ENCODE data around the gene TNFAIP8L1.

Gene TNFAIP8L1

DNA sequence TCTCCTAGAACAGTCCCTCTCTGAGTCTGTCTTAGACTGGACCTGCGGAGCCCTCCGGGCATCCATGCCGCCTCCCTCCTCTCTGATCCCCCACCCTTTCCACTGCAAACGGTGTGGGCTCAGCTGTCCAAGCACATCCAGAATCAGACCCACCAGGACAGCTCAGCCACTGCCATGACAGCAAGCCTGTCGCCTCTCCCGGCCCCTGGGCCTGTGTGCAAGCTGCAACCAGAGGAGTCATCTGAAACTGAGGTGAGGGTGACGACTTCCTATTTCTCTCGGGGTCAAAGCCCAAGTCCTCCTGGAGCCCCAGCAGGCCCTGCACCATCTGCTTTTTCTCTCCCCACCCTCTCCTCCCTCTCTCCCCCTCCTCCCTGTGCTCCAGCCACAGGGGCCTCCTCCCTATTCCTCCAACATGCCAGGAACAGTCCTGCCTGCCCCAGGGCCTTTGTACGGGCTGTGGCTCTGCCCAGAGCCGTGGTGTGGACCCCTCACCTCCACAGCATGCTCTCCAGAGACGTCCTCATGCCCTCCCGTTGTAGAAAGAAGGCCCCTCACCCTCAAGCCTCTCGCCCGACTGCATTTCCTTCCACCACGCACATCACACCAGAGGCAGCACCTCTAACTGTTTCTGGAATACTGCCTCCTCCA is 54.3 kb downstream of the TNFAIP8L1 start:
- TF ChIP-seq, protein P1, sequence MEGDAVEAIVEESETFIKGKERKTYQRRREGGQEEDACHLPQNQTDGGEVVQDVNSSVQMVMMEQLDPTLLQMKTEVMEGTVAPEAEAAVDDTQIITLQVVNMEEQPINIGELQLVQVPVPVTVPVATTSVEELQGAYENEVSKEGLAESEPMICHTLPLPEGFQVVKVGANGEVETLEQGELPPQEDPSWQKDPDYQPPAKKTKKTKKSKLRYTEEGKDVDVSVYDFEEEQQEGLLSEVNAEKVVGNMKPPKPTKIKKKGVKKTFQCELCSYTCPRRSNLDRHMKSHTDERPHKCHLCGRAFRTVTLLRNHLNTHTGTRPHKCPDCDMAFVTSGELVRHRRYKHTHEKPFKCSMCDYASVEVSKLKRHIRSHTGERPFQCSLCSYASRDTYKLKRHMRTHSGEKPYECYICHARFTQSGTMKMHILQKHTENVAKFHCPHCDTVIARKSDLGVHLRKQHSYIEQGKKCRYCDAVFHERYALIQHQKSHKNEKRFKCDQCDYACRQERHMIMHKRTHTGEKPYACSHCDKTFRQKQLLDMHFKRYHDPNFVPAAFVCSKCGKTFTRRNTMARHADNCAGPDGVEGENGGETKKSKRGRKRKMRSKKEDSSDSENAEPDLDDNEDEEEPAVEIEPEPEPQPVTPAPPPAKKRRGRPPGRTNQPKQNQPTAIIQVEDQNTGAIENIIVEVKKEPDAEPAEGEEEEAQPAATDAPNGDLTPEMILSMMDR (IDR thresholded peaks at IDR 0.05; ENCODE audit: insufficient read depth, missing control alignments) = no peak
- FAIRE-seq = no peak
- DNase-seq (ENCODE audit: insufficient read length, low spot score) = no peak

DNA sequence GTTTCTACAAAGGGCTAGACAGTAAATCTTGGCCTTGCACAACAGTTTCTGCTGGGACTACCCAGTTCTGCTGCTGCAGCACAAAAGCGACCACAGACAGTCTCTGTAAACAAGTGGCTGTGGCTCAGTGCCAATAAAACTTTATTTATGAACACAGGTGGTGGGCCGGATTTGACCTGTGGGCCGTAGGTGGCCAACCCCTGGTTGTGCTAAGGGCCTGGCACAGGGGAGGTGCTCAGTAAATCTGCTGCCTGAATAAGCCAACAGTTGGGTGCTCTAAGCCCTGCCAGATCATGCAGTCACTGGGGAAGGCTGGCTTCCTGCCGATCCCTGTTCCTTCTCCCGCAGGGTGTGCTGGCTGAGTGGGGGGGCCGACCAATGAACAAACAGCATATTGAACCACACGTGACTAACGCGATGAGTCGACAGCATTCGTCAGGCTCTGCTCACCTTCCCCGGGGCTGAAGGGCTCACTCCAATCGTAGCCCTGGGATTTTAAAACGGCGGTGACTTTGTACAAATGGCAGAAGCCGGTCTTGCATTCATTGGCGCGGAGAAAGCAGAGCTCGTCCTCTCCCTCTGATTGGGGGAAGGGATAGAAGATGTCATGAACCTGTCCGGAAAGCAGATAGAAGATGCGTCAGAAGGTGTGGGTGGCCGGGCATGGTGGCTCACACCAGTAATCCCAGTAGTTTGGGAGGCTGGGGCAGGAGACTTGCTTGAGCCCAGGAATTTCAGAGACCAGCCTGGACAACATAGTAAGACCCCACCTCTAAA is 55.1 kb downstream of the TNFAIP8L1 start:
- FAIRE-seq = no peak
- no peak for DNase-seq (ENCODE audit: insufficient read length, low spot score)

DNA sequence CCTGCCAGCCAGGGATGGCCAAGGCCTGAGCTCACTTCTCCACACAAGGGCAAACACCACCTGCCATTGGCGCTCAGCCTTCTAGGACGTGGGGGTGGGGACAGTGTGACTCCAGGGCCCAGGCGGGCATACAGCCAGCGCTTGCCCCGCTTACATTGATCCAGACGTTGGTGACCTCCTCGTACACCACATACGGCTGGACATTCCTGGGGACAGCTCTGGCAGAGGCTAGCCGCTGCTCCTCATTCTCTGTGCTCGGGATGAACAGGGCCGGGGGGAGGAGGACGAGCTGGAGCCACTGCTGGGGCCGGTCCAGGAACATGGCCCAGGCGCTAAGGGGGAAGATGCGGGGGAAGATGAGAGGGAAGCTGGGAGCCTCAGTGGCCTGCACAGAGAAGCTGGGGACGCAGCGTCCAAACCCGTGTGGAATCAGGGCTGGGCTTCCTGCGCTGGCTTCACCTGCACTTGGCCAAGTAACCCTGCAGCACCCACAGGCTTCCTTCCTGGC is 56.0 kb downstream of the TNFAIP8L1 start:
- DNase-seq (ENCODE audit: insufficient read length, low spot score) (no peak), FAIRE-seq (no peak)
- TF ChIP-seq, protein P1 (IDR thresholded peaks at IDR 0.05; ENCODE audit: insufficient read depth, missing control alignments) = no peak

More for the DNA sequence above, 55.1 kb downstream of the TNFAIP8L1 start:
- TF ChIP-seq, protein P1 (IDR thresholded peaks at IDR 0.05; ENCODE audit: insufficient read depth, missing control alignments) = no peak

DNA sequence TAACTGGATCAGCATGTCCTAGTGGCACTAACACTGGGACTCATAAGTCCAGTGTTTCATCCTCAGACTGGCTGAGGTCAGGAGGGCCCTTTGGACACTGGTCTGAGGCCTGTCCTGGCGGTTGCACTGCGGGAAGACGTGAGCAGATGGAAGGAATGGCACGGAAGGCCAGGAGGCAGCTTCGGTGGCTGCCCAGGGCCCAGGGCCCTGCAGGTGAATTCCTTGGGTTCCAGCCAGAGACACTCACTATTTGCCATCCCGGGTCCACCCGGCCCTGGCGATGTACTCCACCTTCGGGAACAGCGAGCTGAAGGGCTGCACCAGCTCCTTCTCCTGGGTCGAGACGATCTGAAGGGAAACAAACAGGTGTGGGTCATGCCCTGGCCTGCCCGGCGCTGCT is 58.0 kb downstream of the TNFAIP8L1 start:
- FAIRE-seq (no peak), DNase-seq (ENCODE audit: insufficient read length, low spot score) (no peak)
- TF ChIP-seq, protein P1 (IDR thresholded peaks at IDR 0.05; ENCODE audit: insufficient read depth, missing control alignments) = no peak

DNA sequence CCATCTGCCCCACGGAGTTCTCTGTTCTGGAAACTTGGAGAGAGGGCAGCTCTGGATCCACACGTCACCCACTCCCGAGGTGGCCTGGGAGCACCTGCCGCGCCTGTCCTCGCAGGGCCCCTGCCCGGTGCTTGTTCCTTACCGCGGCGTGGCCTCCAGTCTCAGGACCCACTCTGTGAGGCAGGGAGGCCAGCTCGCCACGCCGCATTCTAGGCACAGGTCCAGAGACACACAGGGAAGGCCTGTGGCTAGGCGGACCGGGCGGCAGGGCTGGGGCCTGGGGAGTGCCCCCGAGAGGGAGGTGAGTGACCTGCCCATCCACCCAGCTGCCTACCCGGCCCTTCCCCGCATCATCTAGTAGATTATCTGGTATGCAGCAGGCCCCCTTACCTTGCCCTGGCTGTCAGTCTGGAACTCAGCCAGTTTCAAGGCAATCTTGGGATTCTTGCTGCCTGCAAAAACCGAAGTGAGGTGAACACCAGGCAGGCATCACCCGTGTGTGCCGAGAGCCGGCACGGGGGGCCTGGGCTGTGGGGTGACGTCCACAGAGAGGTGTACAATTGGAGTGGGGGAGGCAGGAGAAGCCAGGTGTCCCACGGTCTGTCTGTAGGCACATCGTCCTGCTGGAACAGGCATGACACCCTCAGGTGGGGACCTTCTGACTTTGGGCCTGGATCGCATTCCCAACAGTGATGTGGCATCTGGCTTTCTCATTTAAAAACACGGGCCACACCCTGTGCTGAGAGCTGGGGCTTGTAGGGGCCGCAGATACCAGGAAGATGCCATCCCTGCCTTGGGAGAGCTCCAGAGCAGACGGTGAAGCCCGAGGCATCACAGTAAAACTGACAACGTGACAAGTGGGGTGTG is 60.7 kb downstream of the TNFAIP8L1 start:
- DNase-seq (ENCODE audit: insufficient read length, low spot score) (no peak), FAIRE-seq (no peak)
- TF ChIP-seq, protein P1 (IDR thresholded peaks at IDR 0.05; ENCODE audit: insufficient read depth, missing control alignments) = no peak

DNA sequence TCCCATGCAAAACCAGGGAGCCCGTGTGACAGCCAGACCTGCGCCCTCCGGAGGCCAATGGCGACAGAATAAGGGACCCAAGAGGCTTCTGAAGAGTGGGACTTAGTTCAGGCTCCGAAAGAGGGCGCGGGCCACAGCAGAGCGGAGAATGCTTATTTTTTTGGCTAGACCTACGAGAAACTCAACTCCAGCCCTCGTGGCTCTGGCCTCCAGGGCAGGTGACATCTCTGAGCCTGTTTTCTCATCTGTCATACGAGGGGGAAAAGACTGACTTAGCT is 61.3 kb downstream of the TNFAIP8L1 start:
- TF ChIP-seq, protein P1 (IDR thresholded peaks at IDR 0.05; ENCODE audit: insufficient read depth, missing control alignments) = no peak
- no peak for DNase-seq (ENCODE audit: insufficient read length, low spot score)
- FAIRE-seq = no peak
